ENCODE results near the gene AGRP.

DNA sequence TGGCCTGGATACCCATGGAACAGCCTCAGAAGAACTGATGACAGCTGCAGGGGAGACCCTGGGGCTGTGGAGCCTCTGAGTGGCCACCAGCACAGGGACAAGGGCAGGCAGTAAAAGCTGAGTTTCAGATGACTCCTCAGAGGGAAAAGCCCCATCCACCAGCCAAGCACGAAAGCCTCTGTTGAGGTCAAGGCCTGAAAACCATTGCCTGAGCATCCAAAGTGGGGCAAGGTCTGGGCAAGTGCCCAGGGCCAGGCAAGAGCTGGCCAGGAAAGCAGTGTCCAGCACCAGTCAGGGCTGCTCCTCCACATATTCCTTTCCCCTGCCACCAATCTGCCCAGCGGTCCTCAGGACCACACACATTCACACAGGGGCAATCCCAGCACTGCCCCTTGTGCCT is 18.8 kb downstream of the AGRP start:
- TF ChIP-seq, protein P1, sequence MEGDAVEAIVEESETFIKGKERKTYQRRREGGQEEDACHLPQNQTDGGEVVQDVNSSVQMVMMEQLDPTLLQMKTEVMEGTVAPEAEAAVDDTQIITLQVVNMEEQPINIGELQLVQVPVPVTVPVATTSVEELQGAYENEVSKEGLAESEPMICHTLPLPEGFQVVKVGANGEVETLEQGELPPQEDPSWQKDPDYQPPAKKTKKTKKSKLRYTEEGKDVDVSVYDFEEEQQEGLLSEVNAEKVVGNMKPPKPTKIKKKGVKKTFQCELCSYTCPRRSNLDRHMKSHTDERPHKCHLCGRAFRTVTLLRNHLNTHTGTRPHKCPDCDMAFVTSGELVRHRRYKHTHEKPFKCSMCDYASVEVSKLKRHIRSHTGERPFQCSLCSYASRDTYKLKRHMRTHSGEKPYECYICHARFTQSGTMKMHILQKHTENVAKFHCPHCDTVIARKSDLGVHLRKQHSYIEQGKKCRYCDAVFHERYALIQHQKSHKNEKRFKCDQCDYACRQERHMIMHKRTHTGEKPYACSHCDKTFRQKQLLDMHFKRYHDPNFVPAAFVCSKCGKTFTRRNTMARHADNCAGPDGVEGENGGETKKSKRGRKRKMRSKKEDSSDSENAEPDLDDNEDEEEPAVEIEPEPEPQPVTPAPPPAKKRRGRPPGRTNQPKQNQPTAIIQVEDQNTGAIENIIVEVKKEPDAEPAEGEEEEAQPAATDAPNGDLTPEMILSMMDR (IDR thresholded peaks at IDR 0.05) = no peak
- TF ChIP-seq POLR2A (IDR thresholded peaks at IDR 0.05) (no peak), POLR2AphosphoS5 (IDR thresholded peaks at IDR 0.05) (no peak)

Measured in transverse colon (tissue), 4 donors.